ENCODE measurements around the gene ABCA6.

ABCA6 gene

DNA sequence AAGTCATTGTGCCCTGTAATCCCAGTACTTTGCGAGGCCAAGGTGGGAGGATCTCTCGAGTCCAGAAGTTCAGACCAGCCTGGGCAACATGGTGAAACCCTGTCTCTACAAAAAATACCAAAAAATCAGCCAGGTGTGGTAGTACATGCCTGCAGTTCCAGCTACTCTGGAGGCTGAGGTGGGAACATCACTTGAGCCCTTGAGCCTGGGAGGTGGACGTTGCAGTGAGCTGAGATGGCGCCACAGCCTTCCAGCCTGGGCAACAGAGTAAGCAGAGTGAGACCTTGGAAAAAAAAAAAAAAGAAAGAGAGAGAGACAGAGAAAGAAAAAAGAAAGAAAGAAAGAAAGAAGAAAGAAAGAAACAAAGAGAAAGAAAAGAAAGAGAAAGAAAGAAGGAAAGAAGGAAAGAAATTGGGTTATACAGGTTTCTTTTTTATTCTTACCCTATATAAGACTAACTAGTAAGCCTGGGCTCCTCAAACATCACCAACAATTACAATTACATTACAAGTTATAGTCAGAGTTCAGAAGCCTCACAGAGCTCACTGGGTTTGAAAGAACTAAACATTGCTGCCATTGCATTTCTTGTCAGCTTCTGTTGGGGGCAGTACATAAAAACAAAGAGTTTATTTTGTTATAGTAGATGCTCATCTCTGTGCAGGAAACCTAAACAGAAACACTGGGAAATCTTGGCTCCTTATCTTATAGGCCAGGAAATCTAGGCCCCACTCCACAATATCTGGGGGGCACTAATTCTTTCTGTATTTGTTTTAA is 74.2 kb downstream of the ABCA6 start:
- H3K4me3 Mint-ChIP-seq = no peak overlapping the region
- peaks cover 2% of the 10 kb centered on the region for H3K27me3 Mint-ChIP-seq
- peaks cover 2% of the 10 kb centered on the region for H3K36me3 Mint-ChIP-seq
- peaks cover 9% of the 10 kb centered on the region for H3K9me3 Mint-ChIP-seq
- peaks cover 27% of the 10 kb centered on the region for H3K4me1 Mint-ChIP-seq
- no peak overlapping the region for H3K27ac Mint-ChIP-seq

- H3K27me3 Mint-ChIP-seq = peaks cover 2% of the 10 kb centered on the region
- H3K27ac Mint-ChIP-seq = no peak overlapping the region
- H3K4me1 Mint-ChIP-seq = peaks cover 27% of the 10 kb centered on the region
- peaks cover 9% of the 10 kb centered on the region for H3K9me3 Mint-ChIP-seq
- no peak overlapping the region for H3K4me3 Mint-ChIP-seq
- no peaks in the 10 kb centered on the region for H3K36me3 Mint-ChIP-seq
Observed at GRCh38 chr17:69066482-69066881, 75.2 kb downstream of the ABCA6 start.

DNA sequence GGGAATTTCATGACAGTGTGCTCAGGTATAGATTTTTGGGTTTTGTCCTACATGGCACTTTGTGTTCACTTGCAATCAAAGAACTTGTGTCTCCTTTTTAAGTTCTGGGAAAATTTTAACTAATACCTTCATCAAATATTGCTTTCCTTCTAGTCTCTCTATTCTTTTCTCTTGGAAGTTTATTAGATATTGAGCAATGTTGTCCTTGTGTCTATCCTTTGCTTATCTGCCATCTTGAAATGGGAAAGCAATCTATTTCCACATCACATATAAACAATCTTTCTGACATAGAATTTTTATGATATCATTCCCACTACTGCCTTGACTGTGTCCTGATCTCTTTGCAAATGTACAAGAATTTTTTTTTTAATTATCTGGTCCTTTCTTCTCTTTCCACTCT is 76.6 kb downstream of the ABCA6 start:
- Mint-ChIP-seq H3K4me1 (peaks cover 16% of the 10 kb centered on the region), H3K27ac (no peak overlapping the region), H3K9me3 (peaks cover 9% of the 10 kb centered on the region), H3K36me3 (no peaks in the 10 kb centered on the region), H3K4me3 (no peak overlapping the region), H3K27me3 (peaks cover 2% of the 10 kb centered on the region)

- H3K4me3 Mint-ChIP-seq = no peak overlapping the region
- no peaks in the 10 kb centered on the region for H3K36me3 Mint-ChIP-seq
- peaks cover 9% of the 10 kb centered on the region for H3K9me3 Mint-ChIP-seq
- no peak overlapping the region for H3K27ac Mint-ChIP-seq
- H3K4me1 Mint-ChIP-seq = peaks cover 16% of the 10 kb centered on the region
- H3K27me3 Mint-ChIP-seq = peaks cover 2% of the 10 kb centered on the region
Observed at GRCh38 chr17:69064476-69064875, 77.2 kb downstream of the ABCA6 start.

DNA sequence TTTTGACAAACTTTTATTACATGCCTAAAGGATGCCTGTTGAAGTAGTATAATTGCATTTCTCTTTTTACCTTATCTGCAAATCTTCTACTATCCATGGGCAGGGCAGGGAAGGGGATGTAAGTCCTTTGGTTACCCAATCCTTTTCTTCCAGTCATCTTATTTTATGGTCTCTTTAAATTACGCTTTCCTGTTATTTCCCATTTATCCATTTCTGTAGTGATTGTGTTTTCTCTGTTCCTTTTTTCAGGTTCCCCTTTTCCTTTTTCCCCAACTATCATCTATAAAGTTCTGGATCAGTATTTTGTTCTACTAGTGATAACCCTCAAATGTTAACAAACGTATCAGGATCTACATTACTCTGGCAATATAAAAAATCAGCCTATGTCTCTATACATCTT is 77.7 kb downstream of the ABCA6 start:
- peaks cover 16% of the 10 kb centered on the region for H3K4me1 Mint-ChIP-seq
- H3K27ac Mint-ChIP-seq = no peak overlapping the region
- no peak overlapping the region for H3K4me3 Mint-ChIP-seq
- peaks cover 2% of the 10 kb centered on the region for H3K27me3 Mint-ChIP-seq
- no peaks in the 10 kb centered on the region for H3K36me3 Mint-ChIP-seq
- H3K9me3 Mint-ChIP-seq = peaks cover 9% of the 10 kb centered on the region

GRCh38 chr17:69062860-69063581 is 78.7 kb downstream of the ABCA6 start:
- peaks cover 9% of the 10 kb centered on the region for H3K9me3 Mint-ChIP-seq
- H3K4me1 Mint-ChIP-seq = peaks cover 16% of the 10 kb centered on the region
- H3K27me3 Mint-ChIP-seq = peaks cover 2% of the 10 kb centered on the region

GRCh38 chr17:69061721-69062556 is 79.8 kb downstream of the ABCA6 start:
- H3K4me3 Mint-ChIP-seq = no peak overlapping the region
- peaks cover 9% of the 10 kb centered on the region for H3K9me3 Mint-ChIP-seq
- H3K36me3 Mint-ChIP-seq = no peaks in the 10 kb centered on the region
- peaks cover 16% of the 10 kb centered on the region for H3K4me1 Mint-ChIP-seq
- H3K27ac Mint-ChIP-seq = no peak overlapping the region
- peaks cover 1% of the 10 kb centered on the region for H3K27me3 Mint-ChIP-seq

More at GRCh38 chr17:69062860-69063581, 78.7 kb downstream of the ABCA6 start:
- Mint-ChIP-seq H3K4me3 (no peak overlapping the region), H3K27ac (no peak overlapping the region), H3K36me3 (no peaks in the 10 kb centered on the region)

- H3K4me3 Mint-ChIP-seq = no peak within 1 kb of the TSS
- H3K27ac Mint-ChIP-seq = no peak within 1 kb of the TSS
- H3K36me3 Mint-ChIP-seq = no peaks in the 10 kb centered on the region
- peaks cover 19% of the 10 kb centered on the region for H3K9me3 Mint-ChIP-seq
- H3K4me1 Mint-ChIP-seq = peaks cover 8% of the 10 kb centered on the region
- no peaks in the 10 kb centered on the region for H3K27me3 Mint-ChIP-seq
Observed at GRCh38 chr17:69060822-69061221, 80.9 kb downstream of the ABCA6 start, which contains the start of gene ABCA9. ABCA9 (minus strand) TSS chr17:69060927; CDS start chr17:69051126, 9,801 bp downstream.

- no peaks in the 10 kb centered on the region for H3K27me3 Mint-ChIP-seq
- no peak overlapping the region for H3K27ac Mint-ChIP-seq
- no peaks in the 10 kb centered on the region for H3K4me1 Mint-ChIP-seq
- no peak overlapping the region for H3K4me3 Mint-ChIP-seq
- no peaks in the 10 kb centered on the region for H3K36me3 Mint-ChIP-seq
- peaks cover 17% of the 10 kb centered on the region for H3K9me3 Mint-ChIP-seq
Observed at GRCh38 chr17:69059458-69060175, 82.1 kb downstream of the ABCA6 start.

- Mint-ChIP-seq H3K4me3 (no peak overlapping the region), H3K36me3 (no peaks in the 10 kb centered on the region), H3K27ac (no peak overlapping the region), H3K27me3 (no peaks in the 10 kb centered on the region), H3K4me1 (no peaks in the 10 kb centered on the region), H3K9me3 (peaks cover 25% of the 10 kb centered on the region)
Observed at GRCh38 chr17:69058165-69058564, 83.5 kb downstream of the ABCA6 start.

- H3K36me3 Mint-ChIP-seq = no peaks in the 10 kb centered on the region
- no peaks in the 10 kb centered on the region for H3K4me1 Mint-ChIP-seq
- H3K27ac Mint-ChIP-seq = no peak overlapping the region
- no peaks in the 10 kb centered on the region for H3K27me3 Mint-ChIP-seq
- H3K4me3 Mint-ChIP-seq = no peak overlapping the region
- peaks cover 25% of the 10 kb centered on the region for H3K9me3 Mint-ChIP-seq
Observed at GRCh38 chr17:69057280-69057679, 84.4 kb downstream of the ABCA6 start.

DNA sequence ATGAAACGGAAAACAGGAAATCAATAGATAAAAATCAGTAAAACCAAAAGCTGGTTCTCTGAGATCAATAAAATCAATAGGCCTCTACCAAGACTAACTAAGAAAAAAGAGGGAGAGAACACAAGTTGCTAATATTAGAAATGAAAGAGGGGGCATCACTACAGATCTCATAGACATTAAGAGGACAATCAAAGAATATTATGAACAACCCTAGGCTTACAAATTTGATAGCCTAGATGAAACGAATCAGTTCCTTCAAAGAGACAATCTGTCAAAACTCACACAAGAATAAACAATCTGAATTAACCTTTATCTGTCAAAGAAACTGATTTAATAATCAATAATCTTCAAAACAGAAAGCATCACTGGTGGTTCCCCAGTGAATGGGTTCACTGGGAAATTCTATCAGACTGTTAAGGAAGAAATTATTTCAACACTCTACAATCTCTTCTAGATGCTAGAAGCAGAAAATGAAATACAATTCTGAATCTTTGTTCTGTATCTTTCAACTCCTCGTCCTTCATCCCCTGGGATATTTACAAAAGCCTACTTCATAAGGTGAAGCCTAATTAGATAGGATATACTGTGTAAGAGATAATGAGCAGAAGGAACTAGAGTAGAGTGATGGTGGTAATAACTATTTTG is 85.4 kb downstream of the ABCA6 start:
- peaks cover 4% of the 10 kb centered on the region for H3K27me3 Mint-ChIP-seq
- H3K4me3 Mint-ChIP-seq = no peak overlapping the region
- peaks cover 25% of the 10 kb centered on the region for H3K9me3 Mint-ChIP-seq
- no peak overlapping the region for H3K27ac Mint-ChIP-seq
- H3K36me3 Mint-ChIP-seq = no peaks in the 10 kb centered on the region
- H3K4me1 Mint-ChIP-seq = no peaks in the 10 kb centered on the region

GRCh38 chr17:69055334-69055733 is 86.4 kb downstream of the ABCA6 start:
- Mint-ChIP-seq H3K4me1 (no peaks in the 10 kb centered on the region), H3K4me3 (no peak overlapping the region), H3K36me3 (no peaks in the 10 kb centered on the region), H3K27ac (no peak overlapping the region), H3K27me3 (peaks cover 9% of the 10 kb centered on the region), H3K9me3 (peaks cover 25% of the 10 kb centered on the region)

- no peaks in the 10 kb centered on the region for H3K36me3 Mint-ChIP-seq
- peaks cover 12% of the 10 kb centered on the region for H3K4me1 Mint-ChIP-seq
- peaks cover 9% of the 10 kb centered on the region for H3K27me3 Mint-ChIP-seq
- no peak overlapping the region for H3K27ac Mint-ChIP-seq
- no peak overlapping the region for H3K4me3 Mint-ChIP-seq
- peaks cover 19% of the 10 kb centered on the region for H3K9me3 Mint-ChIP-seq
Observed at GRCh38 chr17:69050999-69051775, 90.5 kb downstream of the ABCA6 start.
